ENCODE measurements around the gene KRT71.
"Not testable (repeated sequence)": the region's sequence is repeated elsewhere in the genome, so short reads cannot be mapped to it uniquely, and the experiment has no call there.

The KRT71 gene

GRCh38 chr12:52552681-52553195 is at the start of gene KRT71:
TSS of gene KRT71 (minus strand) at chr12:52553145. CDS start at chr12:52553077, 68 bp downstream.
- DNase-seq (ENCODE audit: low read depth) = no peak

- DNase-seq (ENCODE audit: low read depth) = no peak
Measured at GRCh38 chr12:52602552-52602951, 49.6 kb upstream of the KRT71 start.

- DNase-seq (ENCODE audit: low read depth) = no peak
Measured at GRCh38 chr12:52601671-52602070, 48.7 kb upstream of the KRT71 start.

- no peak for DNase-seq (ENCODE audit: low read depth)
Measured at GRCh38 chr12:52600941-52601481, 48.1 kb upstream of the KRT71 start, which contains the start of gene KRT72. TSS of gene KRT72 (minus strand) at chr12:52601463. CDS start at chr12:52601452, 11 bp downstream.

GRCh38 chr12:52600475-52600874 is 47.5 kb upstream of the KRT71 start:
- DNase-seq (ENCODE audit: low read depth) = no peak

- DNase-seq (ENCODE audit: low read depth) = no peak
Measured at GRCh38 chr12:52600071-52600470, 47.1 kb upstream of the KRT71 start.

- no peak for DNase-seq (ENCODE audit: low read depth)
Measured at GRCh38 chr12:52598966-52599365, 46.0 kb upstream of the KRT71 start.

GRCh38 chr12:52594237-52594636 is 41.3 kb upstream of the KRT71 start:
- DNase-seq (ENCODE audit: low read depth) = not testable (repeated sequence)

- no peak for DNase-seq (ENCODE audit: low read depth)
Measured at GRCh38 chr12:52591521-52591920, 38.6 kb upstream of the KRT71 start.

- DNase-seq (ENCODE audit: low read depth) = no peak
Measured at GRCh38 chr12:52590021-52590420, 37.1 kb upstream of the KRT71 start.

- DNase-seq (ENCODE audit: low read depth) = no peak
Measured at GRCh38 chr12:52587563-52587962, 34.6 kb upstream of the KRT71 start.

- no peak for DNase-seq (ENCODE audit: low read depth)
Measured at GRCh38 chr12:52585946-52586345, 33.0 kb upstream of the KRT71 start.

GRCh38 chr12:52585066-52585465 is 32.1 kb upstream of the KRT71 start:
- DNase-seq (ENCODE audit: low read depth) = no peak

- no peak for DNase-seq (ENCODE audit: low read depth)
Measured at GRCh38 chr12:52584156-52584682, 31.3 kb upstream of the KRT71 start.

GRCh38 chr12:52582971-52583456 is 30.1 kb upstream of the KRT71 start:
- peak; percentile 36 for DNase-seq (ENCODE audit: low read depth)

GRCh38 chr12:52582486-52582885 is 29.5 kb upstream of the KRT71 start:
- no peak for DNase-seq (ENCODE audit: low read depth)

GRCh38 chr12:52581481-52581880 is 28.5 kb upstream of the KRT71 start:
- DNase-seq (ENCODE audit: low read depth) = peak; percentile 11

GRCh38 chr12:52581066-52581465 is 28.1 kb upstream of the KRT71 start:
- no peak for DNase-seq (ENCODE audit: low read depth)

- DNase-seq (ENCODE audit: low read depth) = no peak
Measured at GRCh38 chr12:52580496-52580895, 27.6 kb upstream of the KRT71 start.

GRCh38 chr12:52579468-52580465 is 26.8 kb upstream of the KRT71 start:
- no peak for DNase-seq (ENCODE audit: low read depth)

GRCh38 chr12:52578469-52578868 is 25.5 kb upstream of the KRT71 start:
- no peak for DNase-seq (ENCODE audit: low read depth)

- DNase-seq (ENCODE audit: low read depth) = no peak
Measured at GRCh38 chr12:52577316-52577715, 24.4 kb upstream of the KRT71 start.

GRCh38 chr12:52575948-52576347 is 23.0 kb upstream of the KRT71 start:
- DNase-seq (ENCODE audit: low read depth) = no peak

Data from stromal cell of bone marrow (primary cell).